COLO668 (cell line): ENCODE data around the gene DDX60.
"Not testable (repeated sequence)": the region's sequence is repeated elsewhere in the genome, so short reads cannot be mapped to it uniquely, and the experiment has no call there.

ENCODE experiments used
- DNase-seq: peaks from one replicate; lab custom pipeline; 2025; ENCODE audit not compliant: unreplicated experiment; lab: John Stamatoyannopoulos, UW

Gene DDX60

GRCh38 chr4:168318266-168318895 is at the start of gene DDX60:
Gene DDX60 (minus strand): TSS chr4:168318752. CDS start chr4:168311259, 7,493 bp downstream.
- peak; percentile 86 for DNase-seq

- no peak for DNase-seq
Measured at GRCh38 chr4:168367065-168367464, 48.5 kb upstream of the DDX60 start.

- DNase-seq, result no peak
Measured at GRCh38 chr4:168362025-168362401, 43.5 kb upstream of the DDX60 start.

- no peak for DNase-seq
Measured at GRCh38 chr4:168361365-168362024, 42.9 kb upstream of the DDX60 start.

- DNase-seq, result no peak
Measured at GRCh38 chr4:168360271-168360670, 41.7 kb upstream of the DDX60 start.

- DNase-seq, result no peak
Measured at GRCh38 chr4:168357941-168358340, 39.4 kb upstream of the DDX60 start.

- no peak for DNase-seq
Measured at GRCh38 chr4:168353746-168354145, 35.2 kb upstream of the DDX60 start.

GRCh38 chr4:168337550-168337940 is 19.0 kb upstream of the DDX60 start:
- DNase-seq, result no peak

- DNase-seq, result no peak
Measured at GRCh38 chr4:168336837-168337549, 18.4 kb upstream of the DDX60 start.

GRCh38 chr4:168335621-168336020 is 17.1 kb upstream of the DDX60 start:
- DNase-seq, result no peak

GRCh38 chr4:168334053-168334452 is 15.5 kb upstream of the DDX60 start:
- DNase-seq, result no peak

- not testable (repeated sequence) for DNase-seq
Measured at GRCh38 chr4:168330575-168330974, 12.0 kb upstream of the DDX60 start.

GRCh38 chr4:168325591-168325990 is 7.0 kb upstream of the DDX60 start:
- DNase-seq, result no peak

- DNase-seq, result no peak
Measured at GRCh38 chr4:168321006-168321405, 2.5 kb upstream of the DDX60 start.

- no peak for DNase-seq
Measured at GRCh38 chr4:168319486-168320019, 1.0 kb upstream of the DDX60 start.

GRCh38 chr4:168317621-168318020 is 931 bp downstream of the DDX60 start:
- no peak for DNase-seq

- no peak for DNase-seq
Measured at GRCh38 chr4:168309781-168310180, 8.8 kb downstream of the DDX60 start.

- no peak for DNase-seq
Measured at GRCh38 chr4:168308912-168309311, 9.6 kb downstream of the DDX60 start.

GRCh38 chr4:168306476-168306875 is 12.1 kb downstream of the DDX60 start:
- DNase-seq, result no peak

- peak; percentile 8 for DNase-seq
Measured at GRCh38 chr4:168304744-168305459, 13.7 kb downstream of the DDX60 start.

GRCh38 chr4:168303430-168303829 is 15.1 kb downstream of the DDX60 start:
- not testable (repeated sequence) for DNase-seq
